ENCODE measurements around the gene FIGN.

- no peak for TF ChIP-seq CTCF (IDR thresholded peaks at IDR 0.05)
- no peak for TF ChIP-seq EP300 (IDR thresholded peaks at IDR 0.05)
- TF ChIP-seq POLR2A (IDR thresholded peaks at IDR 0.05) = no peak
- TF ChIP-seq POLR2AphosphoS5 (IDR thresholded peaks at IDR 0.05) = no peak
Observed at GRCh38 chr2:163626639-163627109, 109.1 kb downstream of the FIGN start.

Measured in upper lobe of left lung (tissue), 4 donors.